HepG2 (cell line): ENCODE data around the gene CCDC57. TPM values are rescaled to one million over a fixed set of nuclear protein-coding genes. Genes with fewer than 3 reads are reported as not detected.

Experiments
- ATAC-seq: fragments of 200-7000 bp; cut with Tn5 transposase; 3 replicates; pipeline ENCODE4 v1.9.1; 2020; ENCODE audit warnings: mild to moderate bottlenecking, moderate library complexity
- BruUV-seq: library from RNA; stranded (reverse); fragments of 400-500 nt; replicated peaks from 2 replicates; lab custom pipeline; 2021; lab: Mats Ljungman, UMichigan
- CTCF ChIA-PET: fragments of 300-600 bp; formaldehyde crosslinking; extraction: SDS; loops from one replicate; lab custom pipeline; 2021; ENCODE audit warnings: low total read pairs, inconsistent platforms, low intra/inter-chr PET ratio; lab: Yijun Ruan, JAX
- POLR2A ChIA-PET: fragments of 350-600 bp; sonication (Branson Sonifier 250); formaldehyde crosslinking; loops from one replicate; lab custom pipeline; 2020; ENCODE audit warnings: antibody characterized with exemption, inconsistent platforms; lab: Yijun Ruan, JAX
- DNase-seq: peaks from one replicate; pipeline ENCODE4 v3.0.0-alpha.2; 2015; ENCODE audit warnings: low spot score
- FAIRE-seq: peaks from 3 replicates; lab custom pipeline; 2011; peaks lifted over from hg19 to GRCh38; lab: Jason Lieb, UNC
- H2AFZ ChIP-seq: one replicate; pipeline ENCODE4 v1.6.1; 2011; ENCODE audit warnings: low read length, inconsistent platforms
- H3K27ac ChIP-seq: fragments of 300-600 bp; 3 replicates; pipeline ENCODE4 v1.8.0; 2011; ENCODE audit warnings: mixed run types, mild to moderate bottlenecking, mixed read lengths, low read length, inconsistent platforms; ENCODE audit not compliant: insufficient read depth; ENCODE audit errors: extremely low read length
- H3K27me3 ChIP-seq, 2 experiments: fragments of 200-600 bp in 1 of 2; 2 replicates in 1 of 2; 3 replicates in 1 of 2; pipeline versions ENCODE4 v1.6.0 to v1.8.0; 2011; ENCODE audit warnings: low read length in 2 of 2, mild to moderate bottlenecking in 2 of 2, moderate library complexity in 2 of 2, inconsistent platforms in 1 of 2; ENCODE audit not compliant: insufficient read depth in 2 of 2, control insufficient read depth in 1 of 2
- H3K36me3 ChIP-seq, 2 experiments: fragments of 200-600 bp in 1 of 2; replicated peaks in 1 of 2; 2 replicates in 1 of 2; 3 replicates in 1 of 2; pipeline versions ENCODE4 v1.5.1 to v1.8.0; 2011; ENCODE audit warnings: low read length in 2 of 2, inconsistent platforms in 1 of 2; ENCODE audit not compliant: insufficient read depth in 2 of 2, control insufficient read depth in 1 of 2
- H3K4me1 ChIP-seq: 2 replicates; pipeline ENCODE4 v1.5.1; 2012; ENCODE audit warnings: low read length, inconsistent platforms; ENCODE audit not compliant: insufficient read depth
- H3K4me2 ChIP-seq: 2 replicates; pipeline ENCODE4 v1.6.0; 2011; ENCODE audit warnings: low read depth, low read length, inconsistent platforms
- H3K4me3 ChIP-seq, 3 experiments: fragments of 200-600 bp in 1 of 3; sonication (generic), shearing (Covaris generic) in 1 of 3; replicated peaks in 1 of 3; 2 replicates each; pipeline ENCODE4 v1.5.1; 2011 to 2016; ENCODE audit warnings: low read length in 3 of 3, inconsistent platforms in 2 of 3, low read depth in 2 of 3, mild to moderate bottlenecking in 2 of 3, control low read depth in 1 of 3, mixed read lengths in 1 of 3; ENCODE audit not compliant: insufficient read depth in 1 of 3
- H3K79me2 ChIP-seq: one replicate; pipeline ENCODE4 v1.6.1; 2011; ENCODE audit warnings: low read length, inconsistent platforms; ENCODE audit not compliant: insufficient read depth
- H3K9ac ChIP-seq: 2 replicates; pipeline ENCODE4 v1.6.0; 2011; ENCODE audit warnings: mild to moderate bottlenecking, low read depth, low read length, inconsistent platforms; ENCODE audit not compliant: insufficient read depth
- H3K9me3 ChIP-seq: 2 replicates; pipeline ENCODE4 v1.5.1; 2012; ENCODE audit warnings: mild to moderate bottlenecking, low read length
- H4K20me1 ChIP-seq: 2 replicates; pipeline ENCODE4 v1.6.0; 2011; ENCODE audit warnings: inconsistent platforms, mild to moderate bottlenecking, low read length, moderate library complexity; ENCODE audit not compliant: insufficient read depth
- AGO2 ChIP-seq: fragments of 200-400 bp; formaldehyde crosslinking; optimal IDR thresholded peaks from 2 replicates; pipeline ENCODE3; 2017; ENCODE audit warnings: mild to moderate bottlenecking, low read depth, low read length, moderate library complexity
- AKAP8 ChIP-seq: sonication (generic); formaldehyde crosslinking; IDR thresholded peaks from 2 replicates; pipeline ENCODE4 v1.5.1; 2020; ENCODE audit warnings: mild to moderate bottlenecking, missing genetic modification reagents
- HNRNPLL ChIP-seq: fragments of 200-400 bp; formaldehyde crosslinking; IDR thresholded peaks from 2 replicates; pipeline ENCODE4 v1.6.1; 2017; ENCODE audit warnings: mild to moderate bottlenecking, low read depth, low read length; ENCODE audit not compliant: poor library complexity, severe bottlenecking
- NFATC3 ChIP-seq: sonication (generic); formaldehyde crosslinking; IDR thresholded peaks from 2 replicates; pipeline ENCODE4 v1.5.1; 2020; ENCODE audit warnings: mild to moderate bottlenecking, missing genetic modification reagents
- SALL1 ChIP-seq: sonication (generic); formaldehyde crosslinking; IDR thresholded peaks from 2 replicates; pipeline ENCODE4 v1.8.0; 2022; ENCODE audit warnings: mild to moderate bottlenecking, missing genetic modification reagents
- ZNF20 ChIP-seq: sonication (generic); formaldehyde crosslinking; IDR thresholded peaks from 2 replicates; pipeline ENCODE4 v1.4.0; 2020; ENCODE audit warnings: mild to moderate bottlenecking, moderate library complexity, missing genetic modification reagents
- ZNF672 ChIP-seq: sonication (generic); formaldehyde crosslinking; IDR thresholded peaks from 2 replicates; pipeline ENCODE4 v1.8.1; 2022; ENCODE audit warnings: missing genetic modification reagents
- ZSCAN31 ChIP-seq: sonication (generic); formaldehyde crosslinking; IDR thresholded peaks from 2 replicates; pipeline ENCODE4 v1.5.0; 2020; ENCODE audit warnings: low read depth, mild to moderate bottlenecking, missing genetic modification reagents
- WGBS: methylation state at CpG from one replicate; pipeline ENCODE4 v1.1.6; 2017; ENCODE audit warnings: low lambda C conversion rate; 5-methylcytosine and 5-hydroxymethylcytosine counted together
- in situ Hi-C: cut with HindIII; loops from 2 replicates; pipeline ENCODE4 v1.10.0; 2017; ENCODE audit warnings: low pct_unique_long_range_greater_than_20kb; ENCODE audit not compliant: extremely low pct_ligation_motif_present
- intact Hi-C: fragments of 100-400 bp; cut with micrococcal nuclease; formaldehyde crosslinking; loops from one replicate; pipeline ENCODE4 v1.10.0; 2022; ENCODE audit not compliant: unreplicated experiment
- polyA plus RNA-seq, 8 experiments: library from polyadenylated mRNA; depleted of rRNA in 3 of 8; stranded (reverse) in 7 of 8; unstranded in 1 of 8; fragments of >200 nt; fragmentation: Illumina TruSeq in 4 of 8; extraction: Trizol in 4 of 8; gene quantifications; 2 replicates each; pipeline versions ENCODE4 v1.2.1 to v1.2.3, GENCODE V29; 2011 to 2016; ENCODE audit warnings: low read depth in 4 of 8, missing spikeins in 1 of 8, mixed read lengths in 1 of 8; ENCODE audit not compliant: insufficient read depth in 1 of 8
- total RNA-seq, 5 experiments: library from RNA; depleted of rRNA; stranded (reverse); fragments of >200 nt; fragmentation: Illumina TruSeq; extraction: Trizol; gene quantifications; 2 replicates each; pipeline ENCODE4 v1.2.3, GENCODE V29; 2016; ENCODE audit warnings: low read depth in 1 of 5
- TF ChIP-seq, protein P1 (sequence below): sonication (generic); formaldehyde crosslinking; IDR thresholded peaks from 2 replicates; pipeline ENCODE4 v1.4.0; 2020; ENCODE audit warnings: mild to moderate bottlenecking, missing genetic modification reagents
- TF ChIP-seq, protein P2 (sequence below): IDR thresholded peaks from 2 replicates; pipeline ENCODE4 v1.6.1; 2016; ENCODE audit warnings: low read depth, borderline replicate concordance
- TF ChIP-seq, protein P3 (sequence below): sonication (generic); formaldehyde crosslinking; IDR thresholded peaks from 2 replicates; pipeline ENCODE4 v1.5.0; 2020; ENCODE audit warnings: missing genetic modification reagents
- TF ChIP-seq, protein P4 (sequence below): sonication (generic); formaldehyde crosslinking; IDR thresholded peaks from 2 replicates; pipeline ENCODE4 v1.5.1; 2020; ENCODE audit warnings: mild to moderate bottlenecking, missing genetic modification reagents, moderate library complexity
- TF ChIP-seq, protein P5 (sequence below): sonication (generic); formaldehyde crosslinking; IDR thresholded peaks from 2 replicates; pipeline ENCODE4 v1.4.0; 2020; ENCODE audit warnings: low read depth, mild to moderate bottlenecking, missing genetic modification reagents

Gene CCDC57
- total and polyA plus RNA-seq, 2 of the 13 experiments (the other 11 are each of a cell fraction or from before 2014, with no cell fraction given) = 59.3 to 59.9 TPM

DNA sequence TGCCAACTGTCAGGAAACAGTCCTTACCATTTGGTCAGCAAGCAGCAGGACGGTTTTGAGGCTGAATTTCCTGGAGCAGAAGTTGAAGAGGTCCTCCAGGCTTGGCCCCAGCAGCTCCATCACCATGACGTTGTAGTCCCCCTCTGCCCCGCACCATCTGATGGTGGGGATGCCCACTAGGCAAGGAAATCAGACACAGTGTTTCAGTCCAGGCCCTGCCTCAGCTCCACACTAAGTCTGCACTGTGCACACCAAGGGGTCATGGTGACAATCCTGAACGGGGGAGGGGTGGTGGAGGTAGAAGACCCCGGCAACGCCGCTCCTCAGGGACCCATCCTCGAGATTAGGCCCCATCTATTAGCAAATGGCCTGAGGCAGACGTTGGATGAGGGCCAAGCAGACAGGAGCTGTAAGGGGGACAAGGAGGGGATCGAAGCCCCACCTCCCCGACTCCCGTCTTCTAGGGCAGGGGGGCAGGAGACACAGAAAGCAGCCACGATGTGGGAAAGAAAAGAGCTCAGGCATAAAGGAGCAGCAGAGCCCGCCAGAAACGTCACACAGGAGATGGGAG is 42.8 kb upstream of the CCDC57 start:
- no peaks in the 10 kb centered on the region for H3K27me3 ChIP-seq
- H3K9me3 ChIP-seq = no peaks in the 10 kb centered on the region
- POLR2A ChIA-PET = interaction anchor here (0.6 to 3.2 kb wide), 3 partner anchors 11 to 44 kb away, joined by 3 to 11 read pairs (median 4); no protein-coding TSS in a partner anchor
- intact Hi-C loops (loop anchor here (5.0 kb wide), 1 partner anchor 42 kb away; no protein-coding TSS in a partner anchor), in situ Hi-C loops (no loop called here)
- H3K4me2 ChIP-seq = no peak overlapping the region
- H3K36me3 ChIP-seq = peaks cover 54 to 82% of the 10 kb centered on the region in 2 experiments
- no peak overlapping the region for H3K27ac ChIP-seq
- H3K4me1 ChIP-seq = no peaks in the 10 kb centered on the region
- no peak overlapping the region for H3K9ac ChIP-seq
- peaks cover 21% of the 10 kb centered on the region for H4K20me1 ChIP-seq
- H3K4me3 ChIP-seq = no peak overlapping the region
- DNase-seq (no peak), ATAC-seq (no peak), FAIRE-seq (no peak)
- H2AFZ ChIP-seq = no peak overlapping the region
- TF ChIP-seq, protein P1, sequence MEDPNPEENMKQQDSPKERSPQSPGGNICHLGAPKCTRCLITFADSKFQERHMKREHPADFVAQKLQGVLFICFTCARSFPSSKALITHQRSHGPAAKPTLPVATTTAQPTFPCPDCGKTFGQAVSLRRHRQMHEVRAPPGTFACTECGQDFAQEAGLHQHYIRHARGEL = no peak
- TF ChIP-seq, protein P2, sequence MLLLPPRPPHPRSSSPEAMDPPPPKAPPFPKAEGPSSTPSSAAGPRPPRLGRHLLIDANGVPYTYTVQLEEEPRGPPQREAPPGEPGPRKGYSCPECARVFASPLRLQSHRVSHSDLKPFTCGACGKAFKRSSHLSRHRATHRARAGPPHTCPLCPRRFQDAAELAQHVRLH (CRISPR knock-in tag) = no peak
- TF ChIP-seq ZSCAN31 (CRISPR knock-in tag) = no peak
- TF ChIP-seq, protein P3, sequence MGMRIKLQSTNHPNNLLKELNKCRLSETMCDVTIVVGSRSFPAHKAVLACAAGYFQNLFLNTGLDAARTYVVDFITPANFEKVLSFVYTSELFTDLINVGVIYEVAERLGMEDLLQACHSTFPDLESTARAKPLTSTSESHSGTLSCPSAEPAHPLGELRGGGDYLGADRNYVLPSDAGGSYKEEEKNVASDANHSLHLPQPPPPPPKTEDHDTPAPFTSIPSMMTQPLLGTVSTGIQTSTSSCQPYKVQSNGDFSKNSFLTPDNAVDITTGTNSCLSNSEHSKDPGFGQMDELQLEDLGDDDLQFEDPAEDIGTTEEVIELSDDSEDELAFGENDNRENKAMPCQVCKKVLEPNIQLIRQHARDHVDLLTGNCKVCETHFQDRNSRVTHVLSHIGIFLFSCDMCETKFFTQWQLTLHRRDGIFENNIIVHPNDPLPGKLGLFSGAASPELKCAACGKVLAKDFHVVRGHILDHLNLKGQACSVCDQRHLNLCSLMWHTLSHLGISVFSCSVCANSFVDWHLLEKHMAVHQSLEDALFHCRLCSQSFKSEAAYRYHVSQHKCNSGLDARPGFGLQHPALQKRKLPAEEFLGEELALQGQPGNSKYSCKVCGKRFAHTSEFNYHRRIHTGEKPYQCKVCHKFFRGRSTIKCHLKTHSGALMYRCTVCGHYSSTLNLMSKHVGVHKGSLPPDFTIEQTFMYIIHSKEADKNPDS = 0 out of 2 replicates have a peak, but pooled peaks have one; percentile 27
- TF ChIP-seq NFATC3 = no peak
- TF ChIP-seq ZNF672 (CRISPR knock-in tag) = no peak
- TF ChIP-seq AKAP8 (CRISPR knock-in tag) = no peak
- TF ChIP-seq, protein P4, sequence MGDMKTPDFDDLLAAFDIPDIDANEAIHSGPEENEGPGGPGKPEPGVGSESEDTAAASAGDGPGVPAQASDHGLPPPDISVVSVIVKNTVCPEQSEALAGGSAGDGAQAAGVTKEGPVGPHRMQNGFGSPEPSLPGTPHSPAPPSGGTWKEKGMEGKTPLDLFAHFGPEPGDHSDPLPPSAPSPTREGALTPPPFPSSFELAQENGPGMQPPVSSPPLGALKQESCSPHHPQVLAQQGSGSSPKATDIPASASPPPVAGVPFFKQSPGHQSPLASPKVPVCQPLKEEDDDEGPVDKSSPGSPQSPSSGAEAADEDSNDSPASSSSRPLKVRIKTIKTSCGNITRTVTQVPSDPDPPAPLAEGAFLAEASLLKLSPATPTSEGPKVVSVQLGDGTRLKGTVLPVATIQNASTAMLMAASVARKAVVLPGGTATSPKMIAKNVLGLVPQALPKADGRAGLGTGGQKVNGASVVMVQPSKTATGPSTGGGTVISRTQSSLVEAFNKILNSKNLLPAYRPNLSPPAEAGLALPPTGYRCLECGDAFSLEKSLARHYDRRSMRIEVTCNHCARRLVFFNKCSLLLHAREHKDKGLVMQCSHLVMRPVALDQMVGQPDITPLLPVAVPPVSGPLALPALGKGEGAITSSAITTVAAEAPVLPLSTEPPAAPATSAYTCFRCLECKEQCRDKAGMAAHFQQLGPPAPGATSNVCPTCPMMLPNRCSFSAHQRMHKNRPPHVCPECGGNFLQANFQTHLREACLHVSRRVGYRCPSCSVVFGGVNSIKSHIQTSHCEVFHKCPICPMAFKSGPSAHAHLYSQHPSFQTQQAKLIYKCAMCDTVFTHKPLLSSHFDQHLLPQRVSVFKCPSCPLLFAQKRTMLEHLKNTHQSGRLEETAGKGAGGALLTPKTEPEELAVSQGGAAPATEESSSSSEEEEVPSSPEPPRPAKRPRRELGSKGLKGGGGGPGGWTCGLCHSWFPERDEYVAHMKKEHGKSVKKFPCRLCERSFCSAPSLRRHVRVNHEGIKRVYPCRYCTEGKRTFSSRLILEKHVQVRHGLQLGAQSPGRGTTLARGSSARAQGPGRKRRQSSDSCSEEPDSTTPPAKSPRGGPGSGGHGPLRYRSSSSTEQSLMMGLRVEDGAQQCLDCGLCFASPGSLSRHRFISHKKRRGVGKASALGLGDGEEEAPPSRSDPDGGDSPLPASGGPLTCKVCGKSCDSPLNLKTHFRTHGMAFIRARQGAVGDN (CRISPR knock-in tag) = peak; percentile 15; the same call in 1 of the 2 replicates
- TF ChIP-seq ZNF20 (CRISPR knock-in tag) = no peak
- TF ChIP-seq, protein P5, sequence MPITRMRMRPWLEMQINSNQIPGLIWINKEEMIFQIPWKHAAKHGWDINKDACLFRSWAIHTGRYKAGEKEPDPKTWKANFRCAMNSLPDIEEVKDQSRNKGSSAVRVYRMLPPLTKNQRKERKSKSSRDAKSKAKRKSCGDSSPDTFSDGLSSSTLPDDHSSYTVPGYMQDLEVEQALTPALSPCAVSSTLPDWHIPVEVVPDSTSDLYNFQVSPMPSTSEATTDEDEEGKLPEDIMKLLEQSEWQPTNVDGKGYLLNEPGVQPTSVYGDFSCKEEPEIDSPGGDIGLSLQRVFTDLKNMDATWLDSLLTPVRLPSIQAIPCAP (CRISPR knock-in tag) = no peak
- TF ChIP-seq SALL1 (CRISPR knock-in tag) = no peak
- peak; percentile 11 for TF ChIP-seq AGO2
- TF ChIP-seq HNRNPLL = no peak
- CTCF ChIA-PET = no interaction called here
- 97% methylated on average over 15 of the region's 15 CpGs for WGBS
- H3K79me2 ChIP-seq = peaks cover 25% of the 10 kb centered on the region
- no TSS peak for BruUV-seq
